Daoy (cell line): Measurements from ENCODE around the gene ETV6. TPM values are rescaled to one million over a fixed set of nuclear protein-coding genes. Genes with fewer than 3 reads are reported as not detected.
"Not testable (repeated sequence)": the region's sequence is repeated elsewhere in the genome, so short reads cannot be mapped to it uniquely, and the experiment has no call there.

ENCODE experiments used
- DNase-seq: peaks from one replicate; pipeline ENCODE4 v3.0.0-alpha.2; 2015; ENCODE audit warnings: low read depth
- total RNA-seq: library from RNA; depleted of rRNA; stranded (reverse); fragments of >200 nt; shearing (Covaris generic); gene quantifications from 2 replicates; pipeline ENCODE4 v1.2.3, GENCODE V29; 2014

ETV6 gene
- total RNA-seq, 1 experiment from 2014 or later, result 4.3 TPM

DNA sequence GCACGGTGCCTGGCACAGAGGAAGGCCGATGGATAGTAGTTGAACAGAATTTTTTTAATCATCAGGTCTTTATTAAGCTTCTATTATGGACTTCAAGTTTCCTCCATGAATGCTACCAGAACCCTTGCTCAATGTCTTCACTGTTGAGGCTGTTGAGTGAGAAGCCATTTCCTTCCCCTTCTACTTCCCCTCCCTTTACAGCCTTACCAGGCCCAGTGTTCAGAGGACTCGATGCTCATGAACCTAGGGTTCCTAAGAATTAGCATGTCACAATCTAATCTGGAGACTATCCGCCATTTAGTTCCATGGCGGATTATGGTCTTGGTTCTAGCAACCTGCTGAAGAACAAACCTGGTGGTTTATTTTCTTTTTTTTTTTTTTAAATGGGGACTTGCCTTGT is 17.7 kb downstream of the ETV6 start:
- DNase-seq, result no peak

DNA sequence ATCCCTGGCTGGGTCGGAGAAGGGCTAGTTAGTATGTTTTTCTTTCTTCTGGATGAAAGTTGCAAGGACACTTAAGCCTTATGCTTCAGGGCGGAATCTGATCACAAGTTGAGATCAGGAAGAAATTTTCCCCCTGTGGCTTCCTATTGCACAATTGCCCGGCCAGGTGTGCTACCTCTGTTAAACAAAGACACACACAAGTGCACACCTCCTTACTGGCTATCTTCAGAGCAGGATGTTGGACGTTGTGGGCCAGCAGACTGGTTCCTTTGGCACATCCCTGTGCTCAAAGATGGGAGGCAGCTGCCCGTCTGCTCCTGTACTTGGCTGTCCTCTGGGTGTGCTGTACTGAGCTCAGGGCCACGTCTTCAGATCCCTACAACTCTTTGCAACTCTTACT is 19.1 kb downstream of the ETV6 start:
- DNase-seq, result no peak

DNA sequence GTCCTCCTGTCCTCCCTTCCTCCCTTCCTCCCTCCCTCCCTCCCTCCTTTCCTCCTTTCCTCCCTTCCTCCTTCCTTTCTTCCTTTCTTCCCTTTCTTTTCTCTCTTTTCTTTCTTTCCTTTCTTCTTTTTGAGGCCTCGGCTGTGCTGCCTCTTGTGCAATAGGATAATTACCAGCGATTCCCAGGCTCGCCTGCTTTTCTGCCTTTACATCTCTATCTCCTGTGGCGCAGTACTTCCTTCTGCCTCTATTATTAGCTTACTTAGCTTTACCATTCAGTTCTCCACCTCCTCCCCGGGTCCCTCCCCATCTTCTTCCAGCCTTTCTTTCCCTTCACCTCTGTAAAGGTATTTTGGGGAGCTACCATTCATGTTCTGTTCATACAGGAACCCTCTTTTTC is 19.9 kb downstream of the ETV6 start:
- DNase-seq, result no peak

- no peak for DNase-seq
Measured at GRCh38 chr12:11672256-11673191, 23.1 kb downstream of the ETV6 start.

- DNase-seq, result no peak
Measured at GRCh38 chr12:11673666-11674461, 24.4 kb downstream of the ETV6 start.

- DNase-seq, result no peak
Measured at GRCh38 chr12:11674894-11675390, 25.5 kb downstream of the ETV6 start.

GRCh38 chr12:11676052-11676451 is 26.6 kb downstream of the ETV6 start:
- DNase-seq, result no peak

DNA sequence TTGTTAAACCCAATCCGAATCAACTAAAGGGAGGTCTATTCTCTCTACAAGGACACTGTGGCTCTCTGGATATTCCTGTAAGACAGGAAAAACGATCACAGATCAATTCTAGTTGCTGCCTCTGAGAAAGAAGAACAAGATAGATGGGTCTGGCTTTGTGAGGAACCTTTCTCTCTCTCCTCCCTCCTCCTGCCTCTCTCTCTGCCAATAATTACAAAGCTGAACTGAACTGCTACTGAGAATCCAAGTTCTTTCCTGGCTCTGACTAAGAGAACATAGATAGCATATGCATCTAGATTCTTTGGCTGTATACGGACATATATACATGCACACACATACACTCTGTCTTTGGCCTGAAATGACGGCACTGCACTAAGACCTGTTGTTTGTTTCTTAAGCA is 27.6 kb downstream of the ETV6 start:
- no peak for DNase-seq

- no peak for DNase-seq
Measured at GRCh38 chr12:11677752-11678151, 28.3 kb downstream of the ETV6 start.

DNA sequence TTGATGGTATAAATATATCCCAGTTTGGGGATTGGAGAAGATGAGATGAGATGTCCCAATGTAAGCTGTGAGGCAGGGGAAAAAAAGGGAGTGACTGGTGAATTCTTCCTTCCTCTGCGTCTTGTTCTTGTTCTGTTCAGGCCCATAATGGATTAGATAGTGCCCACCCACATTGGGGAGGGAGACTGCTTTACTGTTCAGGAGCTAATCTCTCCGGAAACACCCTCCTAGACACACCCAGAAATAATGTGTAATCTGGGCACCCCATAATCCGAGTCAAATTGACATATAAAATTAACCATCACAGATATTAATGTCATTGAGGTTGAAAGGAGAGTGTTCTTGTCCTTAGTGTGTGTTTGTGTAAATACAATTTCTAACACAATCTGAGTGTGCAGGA is 29.3 kb downstream of the ETV6 start:
- DNase-seq, result no peak

- no peak for DNase-seq
Measured at GRCh38 chr12:11681207-11681606, 31.7 kb downstream of the ETV6 start.

- not testable (repeated sequence) for DNase-seq
Measured at GRCh38 chr12:11681695-11682094, 32.2 kb downstream of the ETV6 start.

DNA sequence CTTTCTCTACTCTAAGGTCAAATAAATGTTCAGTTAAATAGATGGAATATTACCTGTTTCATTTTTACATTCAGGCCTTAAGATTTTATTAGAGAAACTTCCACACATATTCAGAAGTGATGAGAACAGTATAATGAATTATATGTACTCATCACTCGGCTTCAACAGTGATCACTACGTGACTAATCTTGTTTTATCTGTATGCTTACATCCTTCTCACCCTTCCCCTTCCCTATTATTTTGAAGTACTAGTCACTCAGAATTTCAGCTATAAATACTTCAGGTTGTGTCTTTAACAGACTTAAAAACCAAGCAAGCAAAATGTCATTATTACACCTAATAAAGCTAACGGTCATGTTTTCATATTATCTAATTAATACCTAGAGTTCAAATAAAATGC is 34.9 kb downstream of the ETV6 start:
- no peak for DNase-seq

DNA sequence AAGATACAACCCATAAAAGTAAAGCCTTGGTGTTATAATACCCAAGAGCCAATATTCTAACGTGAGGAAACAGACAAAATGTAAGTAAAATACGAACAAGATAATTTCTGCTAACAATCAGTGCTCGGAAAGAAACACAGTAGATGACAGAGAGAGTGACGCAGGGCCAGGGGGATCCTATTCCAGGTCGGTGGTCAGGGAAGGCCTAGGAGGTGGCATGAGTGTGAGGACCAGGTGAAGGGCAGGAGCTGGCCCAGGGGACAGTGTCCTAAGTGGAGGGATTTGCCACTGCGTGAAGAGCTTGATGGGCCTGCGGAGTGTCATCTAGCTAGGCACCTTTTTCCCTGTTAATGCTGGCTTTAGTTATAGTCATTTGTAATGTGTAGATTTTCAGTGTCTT is 35.3 kb downstream of the ETV6 start:
- DNase-seq, result no peak

GRCh38 chr12:11685316-11685715 is 35.8 kb downstream of the ETV6 start:
- DNase-seq, result no peak

GRCh38 chr12:11685716-11686115 is 36.2 kb downstream of the ETV6 start:
- no peak for DNase-seq

- no peak for DNase-seq
Measured at GRCh38 chr12:11686120-11686519, 36.6 kb downstream of the ETV6 start.

- DNase-seq, result no peak
Measured at GRCh38 chr12:11687528-11687927, 38.1 kb downstream of the ETV6 start.

DNA sequence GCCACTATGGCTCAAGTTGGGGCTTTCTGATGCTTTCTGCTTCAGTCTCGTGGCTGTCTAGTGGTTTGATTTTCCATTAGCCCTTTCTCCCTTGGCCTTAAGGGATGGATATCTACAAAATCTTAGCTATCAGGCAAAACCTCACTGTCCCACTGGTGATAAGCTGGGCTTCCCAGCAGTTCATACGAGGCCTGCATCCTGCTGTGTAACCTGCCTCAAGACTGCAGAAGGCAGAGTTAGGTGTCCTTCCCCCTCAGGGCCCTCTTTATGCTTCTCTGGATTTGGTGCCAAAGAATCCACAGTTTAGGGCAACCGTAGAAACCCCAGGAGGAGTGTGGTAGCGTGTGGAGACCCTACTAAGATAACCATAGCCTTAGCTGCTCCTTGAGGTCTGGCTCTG is 38.9 kb downstream of the ETV6 start:
- DNase-seq, result no peak

GRCh38 chr12:11688831-11689230 is 39.4 kb downstream of the ETV6 start:
- no peak for DNase-seq

GRCh38 chr12:11689591-11690186 is 40.2 kb downstream of the ETV6 start:
- no peak for DNase-seq

- no peak for DNase-seq
Measured at GRCh38 chr12:11693067-11693466, 43.6 kb downstream of the ETV6 start.
